ENCODE data around the gene UBE2E2. TPM values are rescaled to one million over a fixed set of nuclear protein-coding genes. Genes with fewer than 3 reads are reported as not detected.

Gene UBE2E2
- total RNA-seq, 1 donor from 2014 or later = 42.4 TPM

DNA sequence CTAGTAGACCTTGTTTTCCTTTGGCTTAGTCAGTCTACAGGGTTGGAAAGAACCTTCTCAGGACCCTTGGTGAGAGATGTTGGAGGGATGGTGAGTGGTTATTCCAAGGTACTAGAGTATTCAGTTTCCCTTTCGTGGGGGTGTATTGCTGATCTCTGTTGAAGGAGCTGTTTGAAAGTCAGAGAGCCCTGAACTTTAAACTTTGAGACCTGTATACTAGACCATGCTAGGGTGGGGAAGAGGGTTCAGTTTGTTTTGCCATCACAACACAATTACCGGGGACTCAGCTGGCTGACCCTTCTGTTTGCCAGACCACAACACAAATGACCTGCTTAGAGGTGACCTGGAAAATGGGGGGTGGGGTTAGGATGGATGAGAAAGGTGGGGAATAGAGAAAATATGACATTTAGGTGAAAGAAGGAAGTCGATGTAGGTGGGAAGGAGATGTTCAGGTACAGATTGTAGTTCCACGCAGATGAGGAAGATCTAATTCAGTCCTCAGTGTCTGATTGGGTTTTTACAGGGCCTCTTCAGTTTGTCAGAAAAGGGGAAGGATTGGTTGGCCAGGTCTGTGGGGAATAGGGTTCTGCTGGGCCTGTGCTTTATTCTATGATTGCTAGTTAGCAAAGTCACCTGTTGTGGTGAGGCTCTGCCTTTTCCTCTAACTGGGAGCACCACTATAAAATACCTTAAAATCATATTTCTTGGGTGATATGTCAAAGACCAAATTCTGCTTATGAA, 6.8 kb downstream of the UBE2E2 start:
- no peak overlapping the region for H3K27ac Mint-ChIP-seq (ENCODE audit: unreplicated experiment)
- peaks cover 8% of the 10 kb centered on the region for H3K36me3 Mint-ChIP-seq (ENCODE audit: unreplicated experiment)
- no peak for DNase-seq (ENCODE audit: extremely low spot score, unreplicated experiment)
- TF ChIP-seq, protein P1, sequence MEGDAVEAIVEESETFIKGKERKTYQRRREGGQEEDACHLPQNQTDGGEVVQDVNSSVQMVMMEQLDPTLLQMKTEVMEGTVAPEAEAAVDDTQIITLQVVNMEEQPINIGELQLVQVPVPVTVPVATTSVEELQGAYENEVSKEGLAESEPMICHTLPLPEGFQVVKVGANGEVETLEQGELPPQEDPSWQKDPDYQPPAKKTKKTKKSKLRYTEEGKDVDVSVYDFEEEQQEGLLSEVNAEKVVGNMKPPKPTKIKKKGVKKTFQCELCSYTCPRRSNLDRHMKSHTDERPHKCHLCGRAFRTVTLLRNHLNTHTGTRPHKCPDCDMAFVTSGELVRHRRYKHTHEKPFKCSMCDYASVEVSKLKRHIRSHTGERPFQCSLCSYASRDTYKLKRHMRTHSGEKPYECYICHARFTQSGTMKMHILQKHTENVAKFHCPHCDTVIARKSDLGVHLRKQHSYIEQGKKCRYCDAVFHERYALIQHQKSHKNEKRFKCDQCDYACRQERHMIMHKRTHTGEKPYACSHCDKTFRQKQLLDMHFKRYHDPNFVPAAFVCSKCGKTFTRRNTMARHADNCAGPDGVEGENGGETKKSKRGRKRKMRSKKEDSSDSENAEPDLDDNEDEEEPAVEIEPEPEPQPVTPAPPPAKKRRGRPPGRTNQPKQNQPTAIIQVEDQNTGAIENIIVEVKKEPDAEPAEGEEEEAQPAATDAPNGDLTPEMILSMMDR (IDR thresholded peaks at IDR 0.05) = no peak
- no peak overlapping the region for H3K4me3 Mint-ChIP-seq (ENCODE audit: unreplicated experiment)
- H3K27me3 Mint-ChIP-seq (ENCODE audit: unreplicated experiment) = no peaks in the 10 kb centered on the region
- no peaks in the 10 kb centered on the region for H3K9me3 Mint-ChIP-seq (ENCODE audit: unreplicated experiment)
- peaks cover 5% of the 10 kb centered on the region for H3K4me1 Mint-ChIP-seq (ENCODE audit: unreplicated experiment)

GRCh38 chr3:23213813-23214212, 10.7 kb downstream of the UBE2E2 start:
- DNase-seq (ENCODE audit: extremely low spot score, unreplicated experiment) = no peak
- Mint-ChIP-seq H3K4me1 (ENCODE audit: unreplicated experiment) (peaks cover 15% of the 10 kb centered on the region), H3K27me3 (ENCODE audit: unreplicated experiment) (no peaks in the 10 kb centered on the region), H3K36me3 (ENCODE audit: unreplicated experiment) (peaks cover 8% of the 10 kb centered on the region), H3K27ac (ENCODE audit: unreplicated experiment) (no peak overlapping the region), H3K4me3 (ENCODE audit: unreplicated experiment) (no peak overlapping the region), H3K9me3 (ENCODE audit: unreplicated experiment) (no peaks in the 10 kb centered on the region)
- TF ChIP-seq, protein P1 (IDR thresholded peaks at IDR 0.05) = no peak

GRCh38 chr3:23217872-23218554, 14.9 kb downstream of the UBE2E2 start:
- H3K4me1 Mint-ChIP-seq (ENCODE audit: unreplicated experiment) = peaks cover 24% of the 10 kb centered on the region
- H3K36me3 Mint-ChIP-seq (ENCODE audit: unreplicated experiment) = no peaks in the 10 kb centered on the region
- TF ChIP-seq, protein P1 (IDR thresholded peaks at IDR 0.05) = no peak
- H3K4me3 Mint-ChIP-seq (ENCODE audit: unreplicated experiment) = no peak overlapping the region
- no peak for DNase-seq (ENCODE audit: extremely low spot score, unreplicated experiment)
- no peak overlapping the region for H3K27ac Mint-ChIP-seq (ENCODE audit: unreplicated experiment)
- no peaks in the 10 kb centered on the region for H3K9me3 Mint-ChIP-seq (ENCODE audit: unreplicated experiment)
- no peaks in the 10 kb centered on the region for H3K27me3 Mint-ChIP-seq (ENCODE audit: unreplicated experiment)

DNA sequence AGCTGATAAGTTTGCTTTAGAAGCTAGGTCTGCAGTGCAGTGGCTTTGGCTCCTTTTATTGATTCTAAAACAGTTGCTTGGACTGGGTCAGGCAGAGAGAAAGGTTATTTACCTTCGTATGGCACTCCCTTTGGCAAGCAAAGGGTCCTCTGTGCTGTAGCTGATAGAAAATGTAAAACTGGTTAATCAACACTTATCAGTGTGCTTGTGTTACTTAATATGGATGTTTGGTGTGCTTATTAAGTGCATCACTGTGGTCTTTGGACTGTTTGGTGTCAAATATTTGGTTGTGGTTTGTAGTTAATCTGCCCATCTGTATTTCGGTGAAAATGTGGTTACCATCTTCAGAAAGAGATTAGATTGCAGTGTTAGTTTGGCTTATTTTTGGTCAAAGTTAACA, 16.0 kb downstream of the UBE2E2 start:
- Mint-ChIP-seq H3K4me1 (ENCODE audit: unreplicated experiment) (peaks cover 24% of the 10 kb centered on the region), H3K9me3 (ENCODE audit: unreplicated experiment) (peaks cover under 1% of the 10 kb centered on the region), H3K4me3 (ENCODE audit: unreplicated experiment) (no peak overlapping the region), H3K36me3 (ENCODE audit: unreplicated experiment) (peaks cover 4% of the 10 kb centered on the region), H3K27me3 (ENCODE audit: unreplicated experiment) (no peaks in the 10 kb centered on the region), H3K27ac (ENCODE audit: unreplicated experiment) (no peak overlapping the region)
- TF ChIP-seq, protein P1 (IDR thresholded peaks at IDR 0.05) = no peak
- no peak for DNase-seq (ENCODE audit: extremely low spot score, unreplicated experiment)

DNA sequence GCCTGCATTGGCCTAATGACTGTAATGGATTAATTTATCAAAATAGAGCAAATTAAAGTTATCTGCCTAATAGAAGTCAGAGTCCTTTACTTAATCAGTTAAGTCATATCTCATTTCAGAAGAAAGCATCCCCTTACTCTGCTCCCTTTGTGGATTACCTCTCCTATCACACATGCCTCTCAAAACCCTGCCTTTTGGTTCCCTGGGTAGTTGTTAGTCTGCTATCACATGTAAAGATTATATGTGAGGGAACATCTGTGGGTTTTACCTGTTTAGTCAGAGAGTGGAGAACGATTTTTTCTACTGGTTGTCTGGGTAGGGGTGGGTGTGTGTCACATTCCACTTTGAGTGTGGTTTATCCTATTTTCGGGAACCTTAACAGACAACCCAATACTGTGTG, 16.4 kb downstream of the UBE2E2 start:
- peaks cover 4% of the 10 kb centered on the region for H3K9me3 Mint-ChIP-seq (ENCODE audit: unreplicated experiment)
- TF ChIP-seq, protein P1 (IDR thresholded peaks at IDR 0.05) = no peak
- DNase-seq (ENCODE audit: extremely low spot score, unreplicated experiment) = no peak
- peaks cover 24% of the 10 kb centered on the region for H3K4me1 Mint-ChIP-seq (ENCODE audit: unreplicated experiment)
- H3K27me3 Mint-ChIP-seq (ENCODE audit: unreplicated experiment) = no peaks in the 10 kb centered on the region
- no peak overlapping the region for H3K27ac Mint-ChIP-seq (ENCODE audit: unreplicated experiment)
- H3K4me3 Mint-ChIP-seq (ENCODE audit: unreplicated experiment) = no peak overlapping the region
- peaks cover 4% of the 10 kb centered on the region for H3K36me3 Mint-ChIP-seq (ENCODE audit: unreplicated experiment)
